Measurements from ENCODE around the gene GSDME.

- no peak for TF ChIP-seq CTCF (IDR thresholded peaks at IDR 0.05)
- no peak for TF ChIP-seq POLR2AphosphoS5 (IDR thresholded peaks at IDR 0.05; ENCODE audit: low read depth, low read length)
- no peak for TF ChIP-seq SIN3A (IDR thresholded peaks at IDR 0.05; ENCODE audit: borderline replicate concordance, insufficient read depth, low read depth, low read length)
- TF ChIP-seq REST (IDR thresholded peaks at IDR 0.05; ENCODE audit: insufficient read depth in 1 of 2, low read depth in 2 of 2, low read length in 1 of 2): no peak
- no peak for TF ChIP-seq TCF7L2 (IDR thresholded peaks at IDR 0.05; ENCODE audit: low read depth, low read length)
These were observed 103.0 kb downstream of the GSDME start for GRCh38 chr7:24654305-24654704.
